Mucosa of descending colon (tissue), 3 donors: ENCODE results near the gene C17orf113. TPM values are rescaled to one million over a fixed set of nuclear protein-coding genes. Genes with fewer than 3 reads are reported as not detected.

ENCODE experiments used
- ATAC-seq: fragments of 200-7000 bp; cut with Tn5 transposase; one replicate; pipeline ENCODE4 v1.9.1; 2020; ENCODE audit warnings: mild to moderate bottlenecking, moderate library complexity
- DNase-seq, 3 donors: peaks; one replicate each; pipeline ENCODE4 v3.0.0-alpha.2; 2020
- H3K36me3 ChIP-seq: fragments of 200-600 bp; one replicate; pipeline ENCODE4 v1.8.0; 2021; ENCODE audit warnings: low read depth, mild to moderate bottlenecking
- H3K4me1 ChIP-seq: fragments of 200-600 bp; one replicate; pipeline ENCODE4 v1.8.0; 2021; ENCODE audit warnings: low read depth, mild to moderate bottlenecking
- H3K4me3 ChIP-seq: fragments of 200-600 bp; one replicate; pipeline ENCODE4 v1.8.0; 2021; ENCODE audit warnings: mild to moderate bottlenecking
- H3K9me3 ChIP-seq: fragments of 200-600 bp; one replicate; pipeline ENCODE4 v1.8.0; 2021; ENCODE audit warnings: mild to moderate bottlenecking
- intact Hi-C, 2 donors: fragments of 100-400 bp; cut with DNase I in 1 of 2; cut with micrococcal nuclease in 1 of 2; formaldehyde crosslinking; loops; one replicate each; pipeline versions ENCODE4 v1.11.0 to v1.11.1; 2022; cut with DNase I, micrococcal nuclease
- total RNA-seq, 3 donors: library from RNA; stranded (reverse); fragmentation: NEBNext Ultra II Directional in 2 of 3; extraction: Animal tissue kit (Norgen Biotek cat#: 25700) in 2 of 3; gene quantifications; one replicate each; pipeline versions ENCODE4 v1.2.1 to v1.2.4, GENCODE V29; 2021 to 2023
- TF ChIP-seq, protein P1 (sequence below): fragments of 200-600 bp; IDR thresholded peaks from one replicate; pipeline ENCODE4 v1.8.0; 2022; ENCODE audit warnings: antibody characterized with exemption, mild to moderate bottlenecking
- donor health status: DM: no; HTN: no; CAD: no; lungs with moderate emphysema.
- donor health status: DM: no; HTN: no; CAD: no.
- donor health status: DM: no; HTN: yes; CAD: no.

The C17orf113 gene
- total RNA-seq, 3 donors from 2014 or later = 1.2 to 3.8 (median 2.0) TPM

DNA sequence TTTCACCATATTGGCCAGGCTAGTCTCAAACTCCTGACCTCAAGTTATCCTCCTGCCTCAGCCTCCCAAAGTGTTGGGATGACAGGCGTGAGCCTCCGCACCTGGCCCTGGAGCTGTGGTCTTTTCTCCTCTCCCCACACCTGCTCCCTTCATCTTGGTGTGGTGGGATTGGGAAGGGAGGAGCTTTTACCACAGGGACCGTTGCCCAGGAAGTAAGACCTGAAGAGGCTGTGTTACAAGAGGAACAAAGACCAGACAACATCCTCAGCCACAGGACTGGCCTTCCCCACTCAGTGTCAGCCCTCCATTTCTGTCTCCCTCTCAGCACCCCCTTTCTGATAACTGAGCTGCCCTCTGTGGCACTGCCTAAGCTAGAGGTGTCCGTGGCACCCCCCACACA lies 9.4 kb upstream of the C17orf113 start:
- Histone ChIP-seq H3K9me3 (no peaks in the 10 kb centered on the region), H3K4me3 (no peak overlapping the region), H3K36me3 (no peaks in the 10 kb centered on the region), H3K4me1 (no peaks in the 10 kb centered on the region)
- no peak for DNase-seq
- intact Hi-C loops = no loop called here
- no peak for ATAC-seq
- TF ChIP-seq, protein P1, sequence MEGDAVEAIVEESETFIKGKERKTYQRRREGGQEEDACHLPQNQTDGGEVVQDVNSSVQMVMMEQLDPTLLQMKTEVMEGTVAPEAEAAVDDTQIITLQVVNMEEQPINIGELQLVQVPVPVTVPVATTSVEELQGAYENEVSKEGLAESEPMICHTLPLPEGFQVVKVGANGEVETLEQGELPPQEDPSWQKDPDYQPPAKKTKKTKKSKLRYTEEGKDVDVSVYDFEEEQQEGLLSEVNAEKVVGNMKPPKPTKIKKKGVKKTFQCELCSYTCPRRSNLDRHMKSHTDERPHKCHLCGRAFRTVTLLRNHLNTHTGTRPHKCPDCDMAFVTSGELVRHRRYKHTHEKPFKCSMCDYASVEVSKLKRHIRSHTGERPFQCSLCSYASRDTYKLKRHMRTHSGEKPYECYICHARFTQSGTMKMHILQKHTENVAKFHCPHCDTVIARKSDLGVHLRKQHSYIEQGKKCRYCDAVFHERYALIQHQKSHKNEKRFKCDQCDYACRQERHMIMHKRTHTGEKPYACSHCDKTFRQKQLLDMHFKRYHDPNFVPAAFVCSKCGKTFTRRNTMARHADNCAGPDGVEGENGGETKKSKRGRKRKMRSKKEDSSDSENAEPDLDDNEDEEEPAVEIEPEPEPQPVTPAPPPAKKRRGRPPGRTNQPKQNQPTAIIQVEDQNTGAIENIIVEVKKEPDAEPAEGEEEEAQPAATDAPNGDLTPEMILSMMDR = no peak

DNA sequence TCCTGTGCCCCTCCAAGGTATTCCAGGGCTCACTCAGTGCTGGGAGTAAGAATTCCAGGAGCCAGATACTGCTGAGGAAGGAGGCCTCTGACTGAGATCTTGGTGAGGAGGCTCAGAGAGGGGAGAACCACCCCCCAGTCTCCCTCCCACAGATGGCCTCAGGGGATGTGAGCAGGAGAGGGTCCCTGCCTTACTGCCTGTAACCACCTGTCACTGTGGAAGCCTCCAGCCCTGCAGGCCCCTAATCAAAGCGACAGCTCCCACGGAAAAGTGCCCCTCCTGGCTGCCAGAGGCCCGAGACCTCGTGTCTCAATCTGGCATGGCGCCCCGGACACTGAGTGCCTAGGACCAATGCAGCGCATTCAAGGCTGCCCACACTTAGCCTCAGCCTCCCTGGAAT lies 7.7 kb upstream of the C17orf113 start:
- H3K4me1 ChIP-seq = no peaks in the 10 kb centered on the region
- no peak overlapping the region for H3K4me3 ChIP-seq
- H3K36me3 ChIP-seq = no peaks in the 10 kb centered on the region
- intact Hi-C loops = no loop called here
- DNase-seq (no peak), ATAC-seq (no peak)
- no peaks in the 10 kb centered on the region for H3K9me3 ChIP-seq
- TF ChIP-seq, protein P1 = no peak

DNA sequence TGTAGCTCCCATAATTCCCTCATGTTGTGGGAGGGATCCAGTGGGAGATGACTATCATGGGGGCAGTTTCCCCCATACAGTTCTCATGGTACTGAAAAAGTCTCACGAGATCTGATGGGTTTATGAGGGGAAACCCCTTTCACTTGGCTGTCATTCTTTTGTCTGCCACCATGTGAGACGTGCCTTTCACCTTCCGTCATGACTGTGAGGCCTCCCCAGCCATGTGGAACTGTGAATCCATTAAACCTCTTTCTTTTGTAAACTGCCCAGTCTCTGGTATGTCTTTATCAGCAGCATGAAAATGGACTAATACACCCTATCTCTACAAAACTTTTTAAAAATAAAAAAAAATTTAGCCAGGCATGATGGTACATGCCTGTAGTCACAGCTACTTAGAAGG lies 6.2 kb upstream of the C17orf113 start:
- H3K4me1 ChIP-seq = no peaks in the 10 kb centered on the region
- DNase-seq (no peak), ATAC-seq (no peak)
- intact Hi-C loops = no loop called here
- H3K4me3 ChIP-seq = no peak overlapping the region
- H3K9me3 ChIP-seq = no peaks in the 10 kb centered on the region
- TF ChIP-seq, protein P1 = no peak
- no peaks in the 10 kb centered on the region for H3K36me3 ChIP-seq

DNA sequence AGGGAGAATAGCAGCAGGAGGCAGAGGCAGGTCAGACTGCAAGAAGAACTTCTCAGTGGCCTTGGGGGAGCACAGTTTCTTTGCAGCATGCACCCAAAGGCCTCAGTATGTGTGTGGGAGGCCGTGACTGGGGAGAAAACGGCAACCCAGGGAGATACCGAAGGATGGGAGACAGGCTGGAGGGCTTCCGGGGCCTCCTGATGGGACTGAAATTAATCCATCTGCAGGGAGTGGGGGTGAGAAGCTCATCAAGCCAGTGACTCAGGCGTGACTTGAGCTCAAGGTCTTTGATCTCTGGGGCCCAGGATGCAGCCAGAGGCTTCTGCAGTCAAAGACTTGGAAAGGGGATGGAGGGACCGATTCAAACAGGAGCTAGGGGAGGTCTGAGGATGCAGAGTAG lies 5.1 kb upstream of the C17orf113 start:
- H3K36me3 ChIP-seq = no peaks in the 10 kb centered on the region
- TF ChIP-seq, protein P1 = no peak

DNA sequence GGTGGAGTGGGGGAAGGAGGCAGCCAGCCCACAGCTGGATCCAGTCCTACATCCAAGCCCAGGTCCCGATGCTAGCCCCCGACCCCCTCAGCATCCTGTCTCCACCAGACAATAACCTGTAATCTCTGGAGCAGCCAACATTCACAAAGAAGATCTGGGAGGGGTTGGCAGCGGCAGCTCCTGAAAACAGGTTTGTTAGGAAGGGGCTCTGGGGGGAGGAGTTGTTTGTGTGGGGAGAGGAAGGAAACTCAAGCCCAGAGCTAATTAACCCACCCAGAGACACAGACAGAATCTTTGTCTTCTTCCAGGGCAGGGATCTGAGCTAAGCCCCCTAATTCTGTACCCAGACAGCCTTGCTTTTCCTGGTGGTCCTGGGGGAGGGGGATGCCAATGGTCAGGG lies 4.6 kb upstream of the C17orf113 start:
- ATAC-seq (no peak), DNase-seq (no peak)
- Histone ChIP-seq H3K4me1 (peaks cover 7% of the 10 kb centered on the region), H3K9me3 (no peaks in the 10 kb centered on the region), H3K4me3 (no peak overlapping the region), H3K36me3 (no peaks in the 10 kb centered on the region)
- intact Hi-C loops = no loop called here
- TF ChIP-seq, protein P1 = no peak

More for the DNA sequence above, 5.1 kb upstream of the C17orf113 start:
- DNase-seq = no peak
- intact Hi-C loops = no loop called here
- no peak overlapping the region for H3K4me3 ChIP-seq
- no peaks in the 10 kb centered on the region for H3K9me3 ChIP-seq
- no peak for ATAC-seq
- H3K4me1 ChIP-seq = peaks cover 5% of the 10 kb centered on the region
